Stimulated activated CD8-positive, alpha-beta memory T cell treated with anti-CD3 and anti-CD28 coated beads, Interleukin-15, amount 100 ng/mL, for 4 hours (primary cell): Measurements from ENCODE around the gene MTR.

ENCODE experiments used
- DNase-seq, 2 donors: peaks; one replicate each; pipeline ENCODE4 v3.0.0-alpha.2; 2020; ENCODE audit warnings: low read depth in 2 of 2

Gene MTR

GRCh38 chr1:236864211-236864610 is 69.1 kb downstream of the MTR start:
- DNase-seq = no peak

GRCh38 chr1:236864996-236865817 is 70.1 kb downstream of the MTR start:
- no peak for DNase-seq

DNA sequence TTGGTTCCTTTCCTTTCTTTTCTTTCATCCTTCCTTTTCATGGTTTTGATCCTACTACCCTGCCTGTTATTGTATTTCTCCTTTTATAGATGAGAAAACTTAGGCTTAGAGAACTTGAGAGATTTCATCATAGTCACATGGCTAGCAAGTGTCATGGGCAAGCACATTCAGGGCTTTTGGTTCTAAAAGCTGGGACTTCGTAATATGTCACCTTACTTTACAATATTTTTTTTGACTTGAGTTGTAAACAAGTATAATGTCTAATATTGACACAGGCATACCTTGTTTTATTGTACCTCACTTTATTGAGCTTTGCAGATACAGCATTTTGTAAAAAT is 70.7 kb downstream of the MTR start:
- no peak for DNase-seq

- DNase-seq = no peak
Observed at GRCh38 chr1:236868625-236869467, 73.8 kb downstream of the MTR start.

DNA sequence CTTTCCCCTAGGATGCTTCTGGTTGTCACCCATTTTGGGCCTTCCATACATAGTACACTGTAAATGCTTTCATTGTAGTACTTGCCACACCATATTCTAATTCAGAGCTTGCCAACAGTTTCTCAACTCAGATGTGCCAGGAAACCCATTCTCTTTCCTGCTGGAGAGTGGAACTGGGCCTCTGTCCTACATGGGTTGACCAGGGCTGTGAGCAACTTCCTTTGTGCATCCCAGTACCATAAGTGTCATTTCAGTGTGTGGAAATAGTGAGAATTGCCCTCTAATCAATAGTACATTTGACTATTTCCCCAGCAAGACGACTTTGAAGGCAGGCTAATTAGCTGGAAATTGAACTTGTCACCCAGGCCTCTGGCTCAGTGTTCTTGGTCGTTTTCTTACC is 74.8 kb downstream of the MTR start:
- no peak for DNase-seq

DNA sequence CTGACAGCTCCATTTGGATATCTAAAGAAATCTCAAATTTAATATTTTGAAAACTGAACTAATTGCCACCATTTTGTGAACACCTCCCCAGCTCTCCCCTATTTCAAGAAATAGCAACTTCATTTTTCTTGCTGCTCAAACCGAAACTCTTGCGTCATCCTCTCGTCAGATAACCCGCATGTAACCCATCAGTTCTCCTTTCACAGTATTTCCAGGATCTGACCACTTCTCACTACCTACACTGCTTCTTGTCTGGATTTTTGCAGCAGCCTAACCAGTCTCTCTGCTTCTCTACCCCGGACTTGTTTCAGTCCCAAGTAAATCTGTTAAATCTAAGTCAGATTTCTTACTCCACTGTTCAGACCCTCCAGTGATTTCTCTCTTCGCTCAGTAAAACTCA is 75.6 kb downstream of the MTR start:
- no peak for DNase-seq

- no peak for DNase-seq
Observed at GRCh38 chr1:236872075-236872666, 77.1 kb downstream of the MTR start.

GRCh38 chr1:236875975-236876374 is 80.9 kb downstream of the MTR start:
- no peak for DNase-seq

GRCh38 chr1:236877661-236878060 is 82.6 kb downstream of the MTR start:
- no peak for DNase-seq

GRCh38 chr1:236880209-236880608 is 85.1 kb downstream of the MTR start:
- no peak for DNase-seq

DNA sequence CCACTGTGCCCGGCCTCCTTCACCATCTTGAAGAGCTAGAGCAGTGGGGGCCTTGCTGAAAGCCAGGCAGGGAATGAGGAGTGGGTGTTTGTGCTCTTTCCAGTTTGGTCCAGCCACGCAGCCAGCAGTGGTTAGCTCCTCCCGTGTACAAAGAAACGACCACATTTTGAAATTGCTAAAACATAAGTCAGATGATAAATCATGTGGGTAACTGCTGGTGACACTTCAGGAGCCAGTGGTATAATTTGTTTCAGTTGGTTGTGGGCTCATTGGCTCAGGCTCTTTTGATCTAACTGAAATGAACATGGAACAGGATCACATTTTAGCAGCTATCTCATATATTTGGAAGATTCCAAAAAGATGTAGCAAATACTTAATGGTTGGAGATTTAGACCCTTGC is 87.6 kb downstream of the MTR start:
- no peak for DNase-seq

GRCh38 chr1:236886199-236886598 is 91.1 kb downstream of the MTR start:
- DNase-seq = no peak

- DNase-seq = no peak
Observed at GRCh38 chr1:236887081-236887480, 92.0 kb downstream of the MTR start.

GRCh38 chr1:236888126-236888525 is 93.0 kb downstream of the MTR start:
- no peak for DNase-seq

DNA sequence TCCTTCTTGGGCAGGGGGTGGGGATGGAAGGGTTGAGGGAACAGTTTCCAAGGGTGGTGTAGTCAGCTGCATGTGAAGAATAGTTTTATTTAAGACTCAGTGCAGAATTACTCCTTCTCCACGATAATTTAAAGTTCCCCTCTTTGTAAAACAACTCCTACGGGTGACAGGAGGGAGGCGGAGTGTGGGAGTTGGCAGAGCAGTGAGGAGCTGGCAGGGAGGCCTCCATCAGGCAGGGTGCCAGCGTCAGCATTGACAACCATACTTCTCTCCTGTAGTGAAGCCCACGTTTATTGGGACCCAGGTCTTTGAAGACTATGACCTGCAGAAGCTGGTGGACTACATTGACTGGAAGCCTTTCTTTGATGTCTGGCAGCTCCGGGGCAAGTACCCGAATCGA is 93.8 kb downstream of the MTR start:
- no peak for DNase-seq

GRCh38 chr1:236890152-236891056 is 95.3 kb downstream of the MTR start:
- no peak for DNase-seq

DNA sequence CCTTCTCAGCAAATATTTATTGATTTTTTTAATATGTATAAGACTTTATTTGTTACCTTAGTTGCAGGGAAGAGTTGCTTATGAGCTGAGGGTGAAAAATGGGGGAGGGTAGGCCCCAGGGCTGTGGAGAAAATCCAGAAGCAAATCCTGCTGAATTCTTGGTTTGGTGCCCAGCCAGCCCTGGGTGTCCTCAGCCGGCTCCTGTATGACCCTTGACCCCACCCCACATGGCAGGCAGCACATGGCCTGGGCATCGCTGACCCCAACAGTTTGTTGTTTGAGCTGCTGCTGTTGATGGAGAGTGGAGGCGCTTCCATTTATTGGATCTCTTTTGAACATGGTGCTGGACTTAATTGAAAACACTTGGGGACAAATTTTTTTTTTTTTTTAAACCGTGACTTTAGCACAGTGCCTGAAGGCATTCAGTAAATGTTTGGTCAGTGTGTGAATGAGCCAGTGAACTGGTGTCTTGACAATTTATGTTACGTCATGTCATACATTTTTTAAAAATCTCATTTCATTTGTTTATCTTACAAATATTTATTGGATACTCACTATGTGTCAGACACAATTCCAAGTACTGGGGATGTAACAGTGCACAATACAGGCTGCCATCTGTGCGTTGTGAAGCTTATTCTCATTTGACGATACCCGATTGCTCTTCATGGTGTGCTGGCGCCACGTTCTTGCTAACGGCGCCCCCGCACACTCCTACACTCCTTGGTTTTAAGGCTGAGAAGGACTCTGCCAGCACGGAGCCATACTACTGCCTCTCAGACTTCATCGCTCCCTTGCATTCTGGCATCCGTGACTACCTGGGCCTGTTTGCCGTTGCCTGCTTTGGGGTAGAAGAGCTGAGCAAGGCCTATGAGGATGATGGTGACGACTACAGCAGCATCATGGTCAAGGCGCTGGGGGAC is 98.8 kb downstream of the MTR start:
- no peak for DNase-seq

GRCh38 chr1:236895665-236896387 is 100.7 kb downstream of the MTR start:
- DNase-seq = no peak

DNA sequence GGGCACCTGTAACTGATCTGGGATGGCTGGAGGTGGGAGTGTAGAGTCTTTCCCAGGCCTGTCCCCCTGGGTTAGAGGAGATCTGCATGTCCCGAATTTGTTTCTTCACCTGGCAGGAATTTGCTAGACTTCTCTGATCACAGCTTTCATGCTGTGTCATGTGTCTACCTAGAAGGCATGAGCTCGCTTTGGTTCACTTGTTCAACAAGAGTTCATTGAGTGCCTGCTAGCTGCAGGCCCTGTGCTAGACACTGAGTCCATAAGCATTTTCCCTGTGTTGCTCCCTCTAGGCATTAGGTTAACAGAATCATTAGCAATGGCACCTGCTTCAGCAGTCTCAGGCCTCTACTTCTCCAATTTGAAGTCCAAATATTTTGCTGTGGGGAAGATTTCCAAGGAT is 101.6 kb downstream of the MTR start:
- DNase-seq = no peak
